OCI-LY7 (cell line): ENCODE results near the gene CA11. TPM values are rescaled to one million over a fixed set of nuclear protein-coding genes. Genes with fewer than 3 reads are reported as not detected.

Experiments used
- BruUV-seq: library from RNA; stranded (reverse); fragments of 400-500 nt; replicated peaks from 2 replicates; lab custom pipeline; 2021; lab: Mats Ljungman, UMichigan
- CTCF ChIA-PET: fragments of 300-600 bp; sonication (Branson Sonifier 250); formaldehyde crosslinking; loops from one replicate; lab custom pipeline; 2022; ENCODE audit warnings: antibody characterized with exemption; ENCODE audit not compliant: unreplicated experiment; lab: Charles Lee
- POLR2A ChIA-PET: fragments of 300-600 bp; sonication (Branson Sonifier 250); formaldehyde crosslinking; loops from one replicate; lab custom pipeline; 2022; ENCODE audit warnings: antibody characterized with exemption; lab: Charles Lee
- DNase-seq: peaks from one replicate; pipeline ENCODE4 v3.0.0-alpha.2; 2015; ENCODE audit warnings: low spot score
- H2AFZ ChIP-seq: fragments of 200-600 bp; sonication (generic), shearing (Covaris generic); 2 replicates; pipeline ENCODE4 v1.6.1; 2014; ENCODE audit warnings: mild to moderate bottlenecking, antibody characterized with exemption, low read length, moderate library complexity
- H3K27ac ChIP-seq: fragments of 200-600 bp; sonication (generic); 2 replicates; pipeline ENCODE4 v1.5.1; 2014; ENCODE audit warnings: mixed run types, low read depth, mild to moderate bottlenecking, moderate library complexity, low read length, inconsistent platforms; ENCODE audit not compliant: poor library complexity, severe bottlenecking
- H3K36me3 ChIP-seq: fragments of 200-600 bp; sonication (generic); 2 replicates; pipeline ENCODE4 v1.6.1; 2014; ENCODE audit warnings: mild to moderate bottlenecking, antibody characterized with exemption, low read length, moderate library complexity, mixed read lengths; ENCODE audit not compliant: insufficient read depth
- H3K4me1 ChIP-seq: fragments of 200-600 bp; sonication (generic); 2 replicates; pipeline ENCODE4 v1.5.1; 2014; ENCODE audit warnings: mild to moderate bottlenecking, low read length; ENCODE audit not compliant: insufficient read depth, poor library complexity, severe bottlenecking
- H3K4me2 ChIP-seq: fragments of 200-600 bp; sonication (generic); 2 replicates; pipeline ENCODE4 v1.6.1; 2014; ENCODE audit warnings: mild to moderate bottlenecking, low read length
- H3K4me3 ChIP-seq: fragments of 200-600 bp; sonication (generic); 2 replicates; pipeline ENCODE4 v1.5.1; 2014; ENCODE audit warnings: mild to moderate bottlenecking, low read depth, low read length; ENCODE audit not compliant: poor library complexity, severe bottlenecking
- H3K79me2 ChIP-seq: fragments of 200-600 bp; sonication (generic); 2 replicates; pipeline ENCODE4 v1.6.1; 2016; ENCODE audit warnings: low read depth, mild to moderate bottlenecking, low read length, moderate library complexity, mixed read lengths; ENCODE audit not compliant: insufficient read depth
- H3K9me2 ChIP-seq: fragments of 200-600 bp; sonication (generic); 2 replicates; pipeline ENCODE4 v1.6.1; 2016; ENCODE audit warnings: mild to moderate bottlenecking, low read length, mixed read lengths; ENCODE audit not compliant: insufficient read depth
- H3K9me3 ChIP-seq: fragments of 200-600 bp; sonication (generic); 2 replicates; pipeline ENCODE4 v1.6.1; 2014; ENCODE audit warnings: mild to moderate bottlenecking, mixed run types, low read length, mixed read lengths
- H4K20me1 ChIP-seq: fragments of 200-600 bp; sonication (generic); 2 replicates; pipeline ENCODE4 v1.6.1; 2014; ENCODE audit warnings: mild to moderate bottlenecking, antibody characterized with exemption, low read length, moderate library complexity, mixed read lengths; ENCODE audit not compliant: insufficient read depth
- EZH2phosphoT487 ChIP-seq: fragments of 200-600 bp; sonication (generic); IDR thresholded peaks from 2 replicates; pipeline ENCODE4 v1.6.1; 2018; ENCODE audit warnings: low read depth, borderline replicate concordance, mild to moderate bottlenecking, mixed run types, antibody characterized with exemption, low read length, moderate library complexity, mixed read lengths
- intact Hi-C: fragments of 100-400 bp; cut with micrococcal nuclease; formaldehyde crosslinking; loops from one replicate; pipeline ENCODE4 v1.10.0; 2022; ENCODE audit not compliant: unreplicated experiment
- total RNA-seq, 2 experiments: library from RNA; depleted of rRNA in 1 of 2; stranded (reverse); fragments of >200 nt in 1 of 2; shearing (Covaris generic) in 1 of 2; gene quantifications; 2 replicates each; pipeline ENCODE4 v1.2.3, GENCODE V29; 2014 to 2022
- TF ChIP-seq, protein P1 (sequence below): fragments of 200-600 bp; sonication (generic); conservative IDR thresholded peaks from 2 replicates; pipeline ENCODE4 v1.5.1; 2014; ENCODE audit warnings: mild to moderate bottlenecking, antibody characterized with exemption, low read length, moderate library complexity, mixed read lengths

Gene CA11
- total RNA-seq, 2 experiments from 2014 or later: 2.5 to 10.8 TPM

DNA sequence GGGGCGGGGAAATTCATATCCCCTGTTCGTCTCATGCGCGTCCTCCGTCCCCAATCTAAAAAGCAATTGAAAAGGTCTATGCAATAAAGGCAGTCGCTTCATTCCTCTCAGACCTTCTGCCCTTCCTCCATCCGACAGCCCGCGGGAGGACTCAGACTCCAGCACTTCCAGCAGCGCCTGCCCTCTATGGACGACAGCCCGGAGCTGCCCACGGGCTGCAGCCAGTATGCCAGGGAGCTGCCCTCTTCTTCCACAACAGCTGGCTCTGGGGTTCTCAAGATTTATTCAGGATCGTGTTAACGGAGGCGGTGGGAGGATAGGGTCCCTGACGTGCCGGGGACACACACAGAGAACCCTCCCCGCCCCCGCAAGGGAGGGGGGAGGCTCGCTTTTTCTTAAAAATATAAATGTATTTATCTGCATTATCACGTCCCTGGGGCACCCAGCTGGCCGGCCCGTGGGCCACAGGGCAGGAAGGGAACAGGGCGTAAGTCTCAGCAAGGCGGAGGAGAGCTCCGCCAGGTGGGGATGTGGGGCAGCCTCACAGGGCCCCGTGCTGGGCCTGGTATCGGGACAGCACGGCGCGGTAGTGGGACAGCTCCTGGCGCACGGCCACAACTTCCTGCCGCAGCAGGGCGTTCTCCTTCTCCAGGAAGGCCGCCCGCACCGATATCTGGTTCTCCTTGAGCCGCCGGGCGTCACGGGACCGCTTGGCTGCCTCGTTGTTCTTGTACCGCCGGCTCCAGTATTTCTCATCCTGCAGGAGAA, 15.5 kb downstream of the CA11 start:
- intact Hi-C loops: loop anchor here (10.0 kb wide), 1 partner anchor 864 kb away; the partner anchor contains the start of gene RPS11
- BruUV-seq: no TSS peak
- Histone ChIP-seq H3K79me2 (no peaks in the 10 kb centered on the region; the same call in 1 of the 2 replicates), H2AFZ (no peak overlapping the region), H3K4me3 (no peak overlapping the region), H3K27ac (no peak overlapping the region), H3K36me3 (peaks cover 30% of the 10 kb centered on the region; the same call in 1 of the 2 replicates), H3K9me3 (no peaks in the 10 kb centered on the region), H4K20me1 (no peaks in the 10 kb centered on the region), H3K4me1 (peaks cover 28% of the 10 kb centered on the region), H3K9me2 (no peaks in the 10 kb centered on the region), H3K4me2 (no peak overlapping the region)
- no peak for TF ChIP-seq EZH2phosphoT487
- TF ChIP-seq, protein P1, sequence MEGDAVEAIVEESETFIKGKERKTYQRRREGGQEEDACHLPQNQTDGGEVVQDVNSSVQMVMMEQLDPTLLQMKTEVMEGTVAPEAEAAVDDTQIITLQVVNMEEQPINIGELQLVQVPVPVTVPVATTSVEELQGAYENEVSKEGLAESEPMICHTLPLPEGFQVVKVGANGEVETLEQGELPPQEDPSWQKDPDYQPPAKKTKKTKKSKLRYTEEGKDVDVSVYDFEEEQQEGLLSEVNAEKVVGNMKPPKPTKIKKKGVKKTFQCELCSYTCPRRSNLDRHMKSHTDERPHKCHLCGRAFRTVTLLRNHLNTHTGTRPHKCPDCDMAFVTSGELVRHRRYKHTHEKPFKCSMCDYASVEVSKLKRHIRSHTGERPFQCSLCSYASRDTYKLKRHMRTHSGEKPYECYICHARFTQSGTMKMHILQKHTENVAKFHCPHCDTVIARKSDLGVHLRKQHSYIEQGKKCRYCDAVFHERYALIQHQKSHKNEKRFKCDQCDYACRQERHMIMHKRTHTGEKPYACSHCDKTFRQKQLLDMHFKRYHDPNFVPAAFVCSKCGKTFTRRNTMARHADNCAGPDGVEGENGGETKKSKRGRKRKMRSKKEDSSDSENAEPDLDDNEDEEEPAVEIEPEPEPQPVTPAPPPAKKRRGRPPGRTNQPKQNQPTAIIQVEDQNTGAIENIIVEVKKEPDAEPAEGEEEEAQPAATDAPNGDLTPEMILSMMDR: no peak
- DNase-seq: no peak
- ChIA-PET CTCF (interaction anchor here (0.6 kb wide), 1 partner anchor 206 kb away, joined by 3 read pairs; the partner anchor contains the start of gene HSD17B14), POLR2A (interaction anchor here (1.4 kb wide), 1 partner anchor 10 kb away, joined by 5 read pairs; no protein-coding TSS in a partner anchor)

DNA sequence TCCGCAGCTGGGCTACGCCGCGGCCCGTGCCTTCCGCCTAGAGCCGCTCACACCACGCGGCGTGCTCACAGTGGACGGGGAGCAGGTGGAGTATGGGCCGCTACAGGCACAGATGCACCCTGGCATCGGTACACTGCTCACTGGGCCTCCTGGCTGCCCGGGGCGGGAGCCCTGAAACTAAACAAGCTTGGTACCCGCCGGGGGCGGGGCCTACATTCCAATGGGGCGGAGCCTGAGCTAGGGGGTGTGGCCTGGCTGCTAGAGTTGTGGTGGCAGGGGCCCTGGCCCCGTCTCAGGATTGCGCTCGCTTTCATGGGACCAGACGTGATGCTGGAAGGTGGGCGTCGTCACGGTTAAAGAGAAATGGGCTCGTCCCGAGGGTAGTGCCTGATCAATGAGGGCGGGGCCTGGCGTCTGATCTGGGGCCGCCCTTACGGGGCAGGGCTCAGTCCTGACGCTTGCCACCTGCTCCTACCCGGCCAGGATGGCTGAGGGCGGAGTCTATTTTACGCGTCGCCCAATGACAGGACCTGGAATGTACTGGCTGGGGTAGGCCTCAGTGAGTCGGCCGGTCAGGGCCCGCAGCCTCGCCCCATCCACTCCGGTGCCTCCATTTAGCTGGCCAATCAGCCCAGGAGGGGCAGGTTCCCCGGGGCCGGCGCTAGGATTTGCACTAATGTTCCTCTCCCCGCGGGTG, 16.2 kb downstream of the CA11 start:
- Histone ChIP-seq H2AFZ (no peak overlapping the region), H3K79me2 (no peaks in the 10 kb centered on the region; the same call in 1 of the 2 replicates), H3K27ac (no peak overlapping the region), H3K4me2 (no peak overlapping the region), H4K20me1 (no peaks in the 10 kb centered on the region), H3K4me3 (no peak overlapping the region), H3K4me1 (peaks cover 22% of the 10 kb centered on the region), H3K9me3 (no peaks in the 10 kb centered on the region), H3K36me3 (peaks cover 30% of the 10 kb centered on the region; the same call in 1 of the 2 replicates), H3K9me2 (no peaks in the 10 kb centered on the region)
- intact Hi-C loops: loop anchor here (10.0 kb wide), 1 partner anchor 865 kb away; the partner anchor contains the start of gene RPS11
- ChIA-PET CTCF (no interaction called here), POLR2A (no interaction called here)
- no peak for TF ChIP-seq EZH2phosphoT487
- TF ChIP-seq, protein P1: no peak
- DNase-seq: no peak
- no TSS peak for BruUV-seq
